ENCODE results near the gene OMG.
"Not testable (repeated sequence)": the region's sequence is repeated elsewhere in the genome, so short reads cannot be mapped to it uniquely, and the experiment has no call there.

The OMG gene

GRCh38 chr17:31274252-31274651, 22.8 kb downstream of the OMG start:
- no peak for DNase-seq (ENCODE audit: low read depth)
- no peak overlapping the region for H3K4me3 ChIP-seq (ENCODE audit: low read length)
- no peak for TF ChIP-seq CTCF (conservative IDR thresholded peaks at IDR 0.05; ENCODE audit: low read depth, low read length)

GRCh38 chr17:31273516-31273915, 23.5 kb downstream of the OMG start:
- no peak for DNase-seq (ENCODE audit: low read depth)
- H3K4me3 ChIP-seq (ENCODE audit: low read length) = no peak overlapping the region
- no peak for TF ChIP-seq CTCF (conservative IDR thresholded peaks at IDR 0.05; ENCODE audit: low read depth, low read length)

- DNase-seq (ENCODE audit: low read depth) = no peak
- no peak overlapping the region for H3K4me3 ChIP-seq (ENCODE audit: low read length)
- no peak for TF ChIP-seq CTCF (conservative IDR thresholded peaks at IDR 0.05; ENCODE audit: low read depth, low read length)
These were observed 24.2 kb downstream of the OMG start for GRCh38 chr17:31272803-31273202.

- H3K4me3 ChIP-seq (ENCODE audit: low read length) = no peak overlapping the region
- TF ChIP-seq CTCF (conservative IDR thresholded peaks at IDR 0.05; ENCODE audit: low read depth, low read length) = no peak
- DNase-seq (ENCODE audit: low read depth) = no peak
These were observed 24.8 kb downstream of the OMG start for GRCh38 chr17:31272236-31272635.

GRCh38 chr17:31269578-31269983, 27.5 kb downstream of the OMG start:
- peak; percentile 98 for DNase-seq (ENCODE audit: low read depth)
- H3K4me3 ChIP-seq (ENCODE audit: low read length) = no peak overlapping the region
- no peak for TF ChIP-seq CTCF (conservative IDR thresholded peaks at IDR 0.05; ENCODE audit: low read depth, low read length)

GRCh38 chr17:31269036-31269577, 27.9 kb downstream of the OMG start:
- H3K4me3 ChIP-seq (ENCODE audit: low read length) = no peak overlapping the region
- DNase-seq (ENCODE audit: low read depth) = no peak
- TF ChIP-seq CTCF (conservative IDR thresholded peaks at IDR 0.05; ENCODE audit: low read depth, low read length) = no peak

- DNase-seq (ENCODE audit: low read depth) = no peak
- H3K4me3 ChIP-seq (ENCODE audit: low read length) = no peak overlapping the region
- TF ChIP-seq CTCF (conservative IDR thresholded peaks at IDR 0.05; ENCODE audit: low read depth, low read length) = peak; percentile 20
These were observed 31.0 kb downstream of the OMG start for GRCh38 chr17:31266042-31266441.

- not testable (repeated sequence) for DNase-seq (ENCODE audit: low read depth); H3K4me3 ChIP-seq (ENCODE audit: low read length)
These were observed 34.1 kb downstream of the OMG start for GRCh38 chr17:31262923-31263322.
